B cell (primary cell): ENCODE measurements around the gene ZNF277.

Experiments
- CTCF ChIP-seq: fragments of 200-600 bp; IDR thresholded peaks from one replicate; pipeline ENCODE4 v1.8.0; 2022; ENCODE audit warnings: antibody characterized with exemption, mild to moderate bottlenecking
- EZH2 ChIP-seq: IDR thresholded peaks from 2 replicates; pipeline ENCODE4 v1.6.1; 2012; ENCODE audit warnings: borderline replicate concordance, low read depth, mild to moderate bottlenecking, moderate library complexity, low read length; ENCODE audit not compliant: insufficient read depth, poor library complexity, severe bottlenecking

- TF ChIP-seq CTCF (no peak), EZH2 (no peak)
Observed at GRCh38 chr7:112336936-112337576, 130.6 kb downstream of the ZNF277 start.
